ENCODE data around the gene CAPN2.
A peak's percentile ranks its signal among the peaks of the same experiment; 100 is the strongest.
"Not testable (repeated sequence)": the region's sequence is repeated elsewhere in the genome, so short reads cannot be mapped to it uniquely, and the experiment has no call there.

Gene CAPN2

DNA sequence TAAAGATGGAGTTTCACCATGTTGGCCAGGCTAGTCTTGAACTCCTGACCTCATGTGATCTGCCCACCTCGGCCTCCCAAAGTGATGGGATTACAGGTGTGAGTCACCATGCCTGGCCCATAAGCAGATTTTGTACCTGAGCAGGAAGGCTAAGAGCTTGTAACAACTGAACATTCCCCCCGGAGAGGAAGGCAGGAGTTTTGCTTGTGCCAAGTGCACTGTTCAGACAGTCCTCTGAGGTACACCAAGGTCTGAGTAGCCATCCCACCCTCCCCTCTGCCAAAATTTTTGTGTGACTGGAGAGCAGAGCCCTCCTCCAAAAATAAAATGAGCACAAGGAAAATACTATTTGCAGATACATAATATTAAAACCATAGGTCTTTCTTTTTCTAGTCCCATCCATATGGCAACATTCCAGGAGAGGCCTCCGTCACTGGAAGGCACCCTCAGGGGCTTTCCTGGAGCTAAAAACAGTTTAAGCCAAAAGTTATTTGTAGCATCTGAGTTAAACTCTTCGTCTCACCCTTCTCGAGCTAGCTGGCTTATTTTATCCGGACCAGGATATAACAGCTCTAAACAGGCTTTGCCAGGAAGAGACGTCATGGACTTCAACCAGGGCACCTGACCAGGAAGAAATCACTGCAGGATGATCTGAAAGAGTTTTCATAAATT is 27.2 kb downstream of the CAPN2 start:
- no peak for DNase-seq (ENCODE audit: low read depth in 2 of 2)

DNA sequence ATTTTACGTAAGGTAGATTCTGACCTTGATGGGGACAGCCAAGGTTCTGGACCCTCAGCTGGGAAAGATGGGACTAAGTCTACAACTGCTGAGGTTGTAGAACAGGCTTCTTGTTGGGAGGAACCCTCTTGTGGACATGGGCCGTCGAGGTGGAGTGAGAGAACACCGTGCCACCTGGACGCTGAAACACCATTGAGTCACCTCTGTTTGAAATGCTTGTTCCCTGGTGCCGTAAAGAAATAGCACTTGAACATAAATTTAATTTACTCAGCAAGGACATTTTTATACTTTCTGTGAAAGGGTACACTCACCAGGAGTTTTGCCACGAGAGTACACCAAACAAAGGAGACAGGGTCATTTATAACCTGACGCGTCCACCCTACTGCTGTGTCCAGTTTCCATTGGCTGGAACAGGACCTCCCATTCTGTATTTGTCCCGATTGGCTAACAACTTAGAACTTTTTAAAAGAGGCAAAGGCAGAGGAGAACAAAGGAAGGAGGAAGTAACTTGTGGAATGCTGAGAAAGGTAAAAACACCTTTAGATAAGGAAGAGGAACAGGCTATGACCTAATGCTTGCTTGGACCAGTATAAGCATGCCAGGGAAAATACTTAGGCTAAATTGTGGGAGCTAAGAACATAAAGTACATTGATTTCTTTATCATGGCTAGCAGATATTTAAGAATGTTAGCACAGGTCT is 27.8 kb downstream of the CAPN2 start:
- not testable (repeated sequence) for DNase-seq (ENCODE audit: low read depth in 2 of 2)

DNA sequence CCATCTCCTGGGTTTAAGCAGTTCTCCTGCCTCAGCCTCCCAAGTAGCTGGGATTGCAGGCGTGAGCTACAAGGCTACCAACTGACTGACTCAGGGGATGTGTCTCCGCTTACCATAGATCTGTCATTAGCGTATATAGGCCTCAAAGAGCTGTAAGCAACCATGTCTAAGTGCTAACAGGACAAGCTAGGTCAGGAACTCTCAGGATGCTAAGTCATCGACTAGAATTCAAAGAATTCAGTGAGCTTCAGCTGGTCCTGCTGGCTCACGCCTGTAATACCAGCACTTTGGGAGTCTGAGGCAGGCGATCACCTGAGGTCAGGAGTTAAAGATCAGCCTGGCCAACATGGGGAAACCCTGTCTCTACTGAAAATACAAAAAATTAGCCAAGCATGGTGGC is 29.5 kb downstream of the CAPN2 start:
- no peak for DNase-seq (ENCODE audit: low read depth in 2 of 2)

DNA sequence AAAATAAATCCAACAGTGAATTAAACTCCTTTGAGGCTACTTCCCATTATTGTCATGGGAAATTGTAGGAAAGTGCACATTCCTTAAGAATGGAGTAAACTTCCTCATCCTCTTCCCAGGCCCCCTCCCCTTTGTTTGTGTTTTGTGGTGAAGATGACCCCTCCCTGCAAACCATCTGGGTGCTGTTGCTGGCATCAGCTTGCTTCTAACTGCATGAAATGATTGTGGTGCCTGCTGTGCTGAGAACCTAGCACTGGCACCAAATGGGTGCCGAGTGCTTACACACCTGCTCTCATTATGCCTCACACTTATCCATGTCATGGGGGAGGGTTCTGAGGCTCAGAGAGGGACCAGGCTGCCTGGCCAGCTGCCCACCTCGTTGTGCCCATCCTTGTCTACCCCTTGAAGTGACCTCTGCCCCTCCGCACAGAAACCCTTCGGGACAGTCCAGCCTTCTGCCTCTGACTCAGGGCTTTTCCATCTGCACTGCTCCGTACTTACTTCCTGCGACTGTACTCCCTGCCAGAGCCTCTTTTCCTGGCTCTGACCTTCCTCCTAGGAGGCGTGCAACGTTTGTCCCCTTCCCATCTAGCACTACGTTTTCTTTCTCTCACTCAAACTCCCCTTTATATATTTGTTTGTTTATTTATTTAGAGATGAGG is 30.6 kb downstream of the CAPN2 start:
- no peak for DNase-seq (ENCODE audit: low read depth in 2 of 2)

DNA sequence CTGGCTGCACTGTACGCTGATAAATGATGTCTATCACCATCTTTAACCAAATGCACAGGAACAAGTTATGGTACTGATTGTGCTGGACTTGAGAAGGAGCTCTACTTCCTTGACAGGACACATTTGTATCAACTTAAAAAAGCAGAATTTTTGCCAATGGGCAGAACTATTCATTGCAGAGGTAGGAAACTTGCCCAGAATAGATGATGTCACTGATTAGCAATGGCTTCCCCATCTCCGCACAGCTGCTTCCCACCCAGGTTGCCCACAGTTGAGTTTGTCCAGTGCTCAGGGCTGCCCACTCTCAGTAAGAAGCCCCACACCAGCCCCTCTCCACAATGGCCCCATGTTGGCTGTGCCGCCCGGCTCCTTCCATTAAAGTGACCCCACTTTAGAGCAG is 33.4 kb downstream of the CAPN2 start:
- no peak for DNase-seq (ENCODE audit: low read depth in 2 of 2)

DNA sequence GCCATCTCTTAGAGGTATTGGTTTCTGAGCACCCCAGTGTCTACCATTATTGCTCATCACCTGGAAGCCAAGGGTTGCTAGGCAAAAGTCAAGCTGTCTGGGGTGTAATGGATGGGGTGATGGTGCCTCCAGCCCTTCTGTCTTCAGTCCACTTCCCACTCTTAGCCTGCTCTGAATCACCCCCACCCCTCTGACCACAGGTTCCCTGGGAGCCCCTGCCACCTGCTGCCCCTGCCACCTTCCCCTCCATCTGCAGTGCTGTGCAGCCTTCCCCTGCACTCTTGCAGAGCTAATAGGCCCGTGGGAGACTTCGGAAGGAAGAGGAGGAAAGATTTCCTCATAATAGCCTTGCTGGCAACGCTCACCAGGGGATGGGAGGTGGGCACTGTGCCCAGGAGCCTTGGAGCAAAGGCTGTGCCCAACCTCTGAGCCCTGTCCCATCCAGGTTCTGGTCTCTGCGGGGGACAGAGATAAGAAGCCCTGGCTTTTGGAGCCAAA is 35.5 kb downstream of the CAPN2 start:
- DNase-seq (ENCODE audit: low read depth in 2 of 2) = no peak

DNA sequence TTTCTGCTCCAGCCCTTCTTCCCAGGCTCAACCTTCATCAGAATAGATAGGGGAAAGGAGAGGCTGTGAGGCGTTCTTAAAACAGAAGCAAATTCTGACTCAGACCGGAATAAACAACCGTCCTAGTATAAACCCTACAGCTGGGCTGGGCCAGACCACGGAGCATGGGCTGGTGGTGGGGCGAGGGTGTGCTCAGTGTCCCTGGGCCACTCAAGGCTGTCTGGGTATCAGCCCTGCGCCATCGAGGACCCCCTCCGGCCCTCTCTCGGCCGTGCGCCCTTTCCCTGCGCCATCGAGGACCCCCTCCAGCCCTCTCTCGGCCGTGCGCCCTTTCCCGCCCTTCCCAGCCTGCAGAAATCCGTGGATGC is 36.0 kb downstream of the CAPN2 start:
- DNase-seq (ENCODE audit: low read depth in 2 of 2) = no peak

DNA sequence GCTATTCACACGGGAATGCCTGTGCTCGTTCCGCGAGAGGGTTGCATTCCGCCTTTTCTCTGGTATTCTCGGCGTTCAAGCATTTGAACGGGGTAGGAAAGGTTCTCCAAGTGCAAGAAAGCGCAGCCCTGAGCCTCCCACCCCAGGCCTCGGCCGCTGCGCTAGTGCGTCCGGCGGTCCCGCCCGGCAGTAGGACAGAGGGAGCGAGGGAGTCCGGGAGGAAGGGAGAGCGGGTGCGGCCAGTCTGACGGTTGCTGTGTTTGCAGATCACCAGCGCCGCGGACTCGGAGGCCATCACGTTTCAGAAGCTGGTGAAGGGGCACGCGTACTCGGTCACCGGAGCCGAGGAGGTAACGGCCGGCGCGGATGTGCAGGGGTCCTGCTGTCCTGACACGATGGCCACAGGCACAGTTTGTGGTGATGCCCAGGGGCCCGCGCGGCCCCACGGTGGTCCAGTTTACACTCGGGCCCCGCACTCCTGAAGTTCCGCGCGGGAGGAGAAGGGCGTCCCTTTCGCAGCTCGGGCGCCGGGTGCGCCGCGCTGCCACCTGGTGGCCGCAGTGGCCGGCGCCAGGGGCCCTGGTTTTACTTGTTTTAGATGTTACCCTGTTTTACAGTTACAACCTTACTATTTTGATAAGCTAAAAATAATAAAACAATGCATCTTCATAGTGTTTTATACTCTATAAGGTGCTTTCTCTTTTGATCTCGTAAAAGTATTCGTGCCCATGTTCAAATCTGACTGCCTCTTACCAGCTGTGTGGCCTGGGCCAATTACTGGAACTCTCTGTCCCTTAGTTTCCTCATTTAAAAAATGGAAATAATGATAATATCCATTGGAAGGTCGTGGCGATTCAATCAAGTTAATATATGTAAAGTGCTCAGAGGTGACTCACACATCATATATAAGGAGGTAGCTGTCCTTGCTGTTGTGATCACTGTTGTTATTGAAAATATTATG is 36.7 kb downstream of the CAPN2 start:
- peak; percentile 44 to 51 for DNase-seq (ENCODE audit: low read depth in 2 of 2)

DNA sequence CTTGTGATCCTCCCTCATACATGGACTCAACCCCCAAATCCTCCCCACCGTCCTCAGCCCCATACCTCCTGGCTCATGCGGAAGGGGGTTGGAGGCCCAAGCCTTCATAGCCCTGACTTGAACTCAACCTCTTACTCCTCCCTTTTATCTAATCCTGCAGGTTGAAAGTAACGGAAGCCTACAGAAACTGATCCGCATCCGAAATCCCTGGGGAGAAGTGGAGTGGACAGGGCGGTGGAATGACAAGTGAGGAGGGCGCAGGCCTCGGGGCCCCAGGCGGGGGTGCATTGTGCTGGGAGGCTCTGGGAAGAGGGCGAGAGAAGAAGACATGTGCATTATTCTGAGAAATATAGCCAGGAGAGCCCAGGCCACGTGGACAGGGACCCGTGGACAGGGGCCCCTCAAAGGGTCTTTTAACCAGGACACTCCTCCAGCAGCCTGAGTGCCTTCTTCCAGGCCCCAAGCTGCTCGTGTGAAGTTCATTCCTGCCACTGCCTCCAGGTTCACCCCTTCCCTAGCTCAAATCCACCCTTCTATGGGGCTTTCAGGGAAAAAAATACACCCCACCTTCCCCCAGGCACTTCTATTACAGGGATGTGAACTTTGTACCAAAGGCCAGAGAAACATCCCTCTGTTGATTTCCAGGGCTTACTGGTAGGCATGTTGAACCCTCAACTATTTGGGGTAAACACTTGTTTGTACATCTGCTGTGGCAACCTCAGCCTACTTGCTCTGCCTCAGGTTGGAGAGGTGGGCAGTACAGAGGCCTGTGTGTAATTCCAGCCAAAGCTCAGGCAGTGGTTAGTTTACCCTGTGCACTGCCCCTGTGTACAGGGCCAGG is 38.6 kb downstream of the CAPN2 start:
- no peak for DNase-seq (ENCODE audit: low read depth in 2 of 2)

DNA sequence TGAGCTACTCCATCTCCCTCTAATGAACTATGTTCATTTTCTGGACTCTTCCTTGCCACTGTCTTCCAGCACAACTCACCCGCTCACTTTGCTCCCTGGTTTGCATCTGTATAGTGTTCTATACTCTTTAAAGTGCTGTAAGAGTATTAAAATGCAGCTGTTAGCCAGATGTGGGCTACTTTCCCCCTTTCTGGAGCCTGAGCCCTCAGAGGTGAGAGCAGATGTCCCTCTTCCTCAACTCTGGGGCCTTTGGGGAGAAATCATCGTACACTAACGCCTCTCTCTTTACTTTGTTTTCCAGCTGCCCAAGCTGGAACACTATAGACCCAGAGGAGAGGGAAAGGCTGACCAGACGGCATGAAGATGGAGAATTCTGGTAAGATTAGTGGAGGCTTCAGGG is 39.4 kb downstream of the CAPN2 start:
- no peak for DNase-seq (ENCODE audit: low read depth in 2 of 2)

DNA sequence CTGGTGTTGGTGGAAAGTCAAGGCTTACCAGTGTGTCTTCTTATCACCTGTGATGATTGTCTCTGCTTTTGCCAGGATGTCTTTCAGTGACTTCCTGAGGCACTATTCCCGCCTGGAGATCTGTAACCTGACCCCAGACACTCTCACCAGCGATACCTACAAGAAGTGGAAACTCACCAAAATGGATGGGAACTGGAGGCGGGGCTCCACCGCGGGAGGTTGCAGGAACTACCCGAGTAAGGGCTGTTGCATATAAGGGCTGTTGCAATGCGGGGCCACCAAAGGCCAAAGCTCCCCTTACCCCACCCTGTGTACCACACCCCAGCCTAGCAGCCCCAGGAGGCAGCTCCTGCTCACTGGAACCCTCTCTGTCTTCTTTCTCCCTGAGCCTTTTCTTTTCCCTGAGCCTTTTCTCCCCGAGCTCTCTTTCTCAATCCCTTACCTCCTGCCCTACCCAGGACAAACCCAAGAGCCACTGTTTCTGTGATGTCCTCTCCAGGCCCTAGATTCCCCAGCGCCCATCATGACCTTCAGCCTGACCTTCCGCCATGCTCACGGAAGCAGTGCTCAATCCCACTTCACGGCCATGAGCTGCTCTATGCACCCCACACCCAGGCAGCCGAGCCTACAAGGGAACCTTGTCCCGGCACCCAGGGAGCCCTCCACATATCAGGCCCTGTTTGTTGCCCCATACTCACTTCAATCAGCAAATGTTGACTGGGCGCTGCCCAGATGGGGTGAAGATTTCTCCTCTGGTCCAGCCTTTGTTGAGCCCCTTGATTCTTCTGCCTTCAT is 40.6 kb downstream of the CAPN2 start:
- DNase-seq (ENCODE audit: low read depth in 2 of 2) = no peak

DNA sequence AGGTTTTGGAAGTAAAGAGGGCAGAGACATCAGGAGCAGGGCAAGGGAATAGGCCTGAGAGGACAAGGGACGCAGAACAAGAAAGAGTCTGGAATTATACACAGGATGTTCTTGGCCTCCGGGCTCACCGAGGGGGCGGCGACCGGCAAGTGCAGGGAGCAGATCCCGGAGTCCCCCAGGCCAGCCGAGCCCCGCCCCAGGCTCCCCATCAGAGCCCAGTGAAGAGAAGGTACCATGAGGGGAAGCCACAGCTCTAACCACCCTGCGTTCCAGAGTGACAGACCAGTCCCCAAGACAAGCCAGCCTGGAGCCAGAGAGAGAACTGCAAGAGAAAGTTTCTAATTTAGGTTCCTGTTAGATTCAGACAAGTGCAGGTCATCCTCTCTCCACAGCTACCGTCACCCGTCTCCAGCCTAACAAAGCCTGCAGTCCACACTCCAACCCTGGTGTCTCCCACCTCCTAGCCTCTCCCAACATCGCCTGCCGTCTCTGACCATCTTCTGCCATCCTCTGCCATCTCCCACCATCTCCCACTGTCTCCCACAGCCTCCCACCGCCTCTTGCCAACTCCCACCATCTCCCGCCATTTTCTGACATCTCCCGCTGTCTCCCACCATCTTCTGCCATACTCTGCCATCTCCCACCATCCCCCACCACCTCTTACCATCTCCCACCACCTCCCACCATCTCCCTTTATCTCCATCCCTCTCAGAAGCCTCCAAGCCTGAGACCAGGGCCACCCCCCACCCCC is 42.5 kb downstream of the CAPN2 start:
- no peak for DNase-seq (ENCODE audit: low read depth in 2 of 2)

DNA sequence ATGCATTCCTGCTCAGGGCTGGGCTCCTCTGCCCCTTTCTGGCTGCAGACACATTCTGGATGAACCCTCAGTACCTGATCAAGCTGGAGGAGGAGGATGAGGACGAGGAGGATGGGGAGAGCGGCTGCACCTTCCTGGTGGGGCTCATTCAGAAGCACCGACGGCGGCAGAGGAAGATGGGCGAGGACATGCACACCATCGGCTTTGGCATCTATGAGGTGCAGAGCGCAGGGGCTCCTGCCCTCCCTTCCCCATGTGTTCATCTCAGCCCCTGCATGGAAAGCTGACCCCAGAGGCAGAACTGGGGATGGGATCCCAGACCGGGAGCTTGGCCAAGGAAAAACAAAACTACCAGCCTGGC is 43.1 kb downstream of the CAPN2 start:
- no peak for DNase-seq (ENCODE audit: low read depth in 2 of 2)

DNA sequence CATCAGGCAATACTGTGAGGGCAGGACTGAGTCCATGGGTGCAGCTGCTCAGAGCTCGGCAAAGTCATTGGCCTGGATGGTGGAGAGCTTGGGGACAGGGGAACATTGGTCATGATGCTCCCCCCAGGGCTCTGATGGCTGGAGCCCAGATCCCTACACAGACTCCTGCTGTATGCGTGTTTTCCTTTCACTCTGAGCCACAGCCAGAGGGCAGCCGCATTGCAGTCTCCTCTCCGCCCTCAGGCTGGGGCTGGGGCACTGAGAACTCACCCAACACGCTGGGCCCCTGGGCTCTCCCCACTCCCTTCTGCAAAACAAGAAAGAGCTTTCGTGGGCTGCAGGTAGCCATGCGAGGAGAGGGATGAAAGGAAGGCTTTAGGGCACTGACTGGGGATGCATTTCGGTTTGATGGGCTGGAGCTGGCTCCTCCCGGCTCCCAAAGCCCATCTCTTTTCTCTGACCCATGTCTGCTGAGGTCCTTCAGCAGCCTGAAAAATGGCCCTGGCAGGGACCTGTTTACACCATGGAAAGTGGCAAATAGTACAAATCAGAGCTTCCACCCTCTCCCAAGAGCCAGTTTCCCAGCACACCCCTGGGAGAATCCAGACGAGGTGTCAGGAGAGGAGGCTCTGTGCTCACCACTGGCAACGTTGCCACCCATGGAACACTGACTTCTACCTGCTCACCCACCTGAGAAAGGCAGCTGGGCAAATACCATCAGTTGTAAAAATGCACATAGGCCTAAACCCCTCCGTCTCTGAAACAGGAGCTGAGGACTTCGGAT is 43.8 kb downstream of the CAPN2 start:
- no peak for DNase-seq (ENCODE audit: low read depth in 2 of 2)

DNA sequence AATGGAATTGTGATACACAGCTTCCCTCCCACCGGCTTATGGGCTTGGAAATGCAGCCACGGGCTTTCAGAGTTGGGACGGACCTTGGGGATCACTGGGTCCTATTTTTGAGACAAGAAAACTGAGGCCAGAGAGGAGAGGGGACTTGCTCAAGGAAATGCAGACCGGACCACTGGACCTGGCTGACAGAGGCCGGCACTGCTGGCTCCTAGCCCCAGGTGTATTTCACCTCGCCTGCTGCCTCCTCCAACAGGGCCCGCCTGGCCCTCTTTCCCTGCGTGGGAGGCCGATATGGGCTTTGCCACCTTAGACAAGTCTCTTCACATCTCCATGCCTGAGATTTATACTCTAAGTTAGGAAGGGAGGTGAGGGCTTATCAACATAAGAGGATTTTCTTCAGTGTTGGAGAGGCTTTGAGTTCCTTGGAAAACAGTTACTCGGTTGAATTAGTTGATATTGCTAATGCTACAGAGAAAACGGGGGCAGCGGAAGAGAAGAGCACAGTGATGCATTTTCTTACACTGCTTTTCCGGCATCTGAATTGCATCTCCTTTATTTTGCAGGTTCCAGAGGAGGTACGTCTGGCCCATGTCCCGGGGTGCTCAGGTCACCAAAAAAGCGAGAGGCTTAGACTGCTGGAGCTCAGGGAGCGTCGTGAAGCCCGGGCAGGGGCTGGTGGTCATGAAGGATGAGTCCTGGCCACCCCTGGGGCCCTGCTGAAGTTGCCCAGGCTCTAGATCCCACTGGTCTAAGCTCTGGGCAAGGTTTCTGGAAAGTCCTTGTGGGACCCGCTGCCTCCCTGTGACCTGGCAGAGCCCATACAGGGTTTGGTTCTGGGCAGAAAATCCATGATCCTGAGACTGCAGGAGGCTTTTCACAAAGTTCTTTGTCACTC is 44.7 kb downstream of the CAPN2 start:
- DNase-seq (ENCODE audit: low read depth in 2 of 2) = no peak

DNA sequence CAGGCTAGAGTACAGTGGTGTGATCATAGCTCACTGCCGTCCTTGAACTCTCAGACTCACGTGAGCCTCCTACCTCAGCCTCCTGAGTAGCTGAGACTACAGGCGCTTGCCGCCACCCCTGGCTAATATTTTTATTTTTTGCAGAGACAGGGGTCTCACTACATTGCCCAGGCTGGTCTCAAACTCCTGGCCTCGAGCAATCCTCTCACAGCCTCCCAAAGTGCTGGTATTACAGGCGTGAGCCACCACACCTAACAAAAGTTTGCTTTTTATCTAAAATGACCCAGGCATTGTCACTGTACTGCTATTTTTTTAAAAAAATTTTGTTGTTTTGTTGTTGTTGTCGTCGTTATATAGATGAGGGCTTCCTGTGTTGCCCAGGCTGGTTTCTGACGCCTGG is 46.4 kb downstream of the CAPN2 start:
- no peak for DNase-seq (ENCODE audit: low read depth in 2 of 2)

DNA sequence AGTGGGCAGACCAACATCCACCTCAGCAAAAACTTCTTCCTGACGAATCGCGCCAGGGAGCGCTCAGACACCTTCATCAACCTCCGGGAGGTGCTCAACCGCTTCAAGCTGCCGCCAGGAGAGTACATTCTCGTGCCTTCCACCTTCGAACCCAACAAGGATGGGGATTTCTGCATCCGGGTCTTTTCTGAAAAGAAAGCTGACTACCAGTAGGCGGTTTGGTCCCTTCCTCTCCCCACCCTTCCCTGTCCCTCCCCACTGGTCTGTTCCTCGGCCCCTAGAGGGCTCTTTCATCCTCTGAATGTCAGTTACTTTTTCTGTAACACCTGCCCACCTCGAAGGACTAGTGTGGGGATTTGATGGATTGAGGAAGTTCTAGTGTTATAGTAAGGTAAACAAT is 46.9 kb downstream of the CAPN2 start:
- no peak for DNase-seq (ENCODE audit: low read depth in 2 of 2)

DNA sequence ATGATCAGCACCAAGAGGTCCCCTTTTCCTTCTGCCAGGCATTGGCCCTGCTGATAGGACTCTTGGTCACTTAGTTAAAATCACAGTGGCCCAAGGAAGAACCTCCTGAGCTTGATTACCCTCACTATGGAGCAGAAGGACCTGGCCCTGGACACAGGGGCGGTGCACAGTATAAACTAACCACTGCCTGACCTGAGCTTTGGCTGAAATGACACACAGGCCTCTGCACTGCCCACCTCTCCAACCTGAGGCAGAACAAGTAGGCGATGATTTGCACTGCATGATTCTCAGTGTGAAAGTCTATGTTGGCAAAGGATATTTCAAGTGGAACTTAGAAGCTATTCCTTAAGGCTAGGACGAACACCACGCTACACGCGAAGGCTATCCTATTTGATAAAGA is 48.5 kb downstream of the CAPN2 start:
- DNase-seq (ENCODE audit: low read depth in 2 of 2) = no peak
